Measurements from ENCODE around the gene CETN2.
"Not testable (repeated sequence)": the region's sequence is repeated elsewhere in the genome, so short reads cannot be mapped to it uniquely, and the experiment has no call there.

The CETN2 gene

DNA sequence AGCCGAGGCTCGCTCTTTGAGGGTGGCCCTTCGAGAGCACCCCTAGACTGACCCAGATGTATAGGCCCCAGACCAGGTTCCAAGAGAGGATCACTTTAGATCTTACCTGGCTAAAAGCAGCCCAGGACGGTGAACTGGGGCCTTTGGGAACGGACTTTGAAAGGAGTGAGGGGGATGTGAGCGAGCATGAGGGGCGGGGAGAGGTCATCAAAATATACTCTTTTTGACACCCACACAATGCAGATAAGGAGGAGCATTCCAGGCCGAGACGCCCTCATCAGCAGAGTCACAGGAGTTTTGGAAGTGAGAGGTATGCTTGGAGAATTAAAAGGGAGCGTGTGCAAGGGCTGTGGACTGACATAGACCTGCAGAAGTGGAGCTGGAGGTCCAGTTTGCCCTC lies 834 bp upstream of the CETN2 start:
- DNase-seq = no peak

DNA sequence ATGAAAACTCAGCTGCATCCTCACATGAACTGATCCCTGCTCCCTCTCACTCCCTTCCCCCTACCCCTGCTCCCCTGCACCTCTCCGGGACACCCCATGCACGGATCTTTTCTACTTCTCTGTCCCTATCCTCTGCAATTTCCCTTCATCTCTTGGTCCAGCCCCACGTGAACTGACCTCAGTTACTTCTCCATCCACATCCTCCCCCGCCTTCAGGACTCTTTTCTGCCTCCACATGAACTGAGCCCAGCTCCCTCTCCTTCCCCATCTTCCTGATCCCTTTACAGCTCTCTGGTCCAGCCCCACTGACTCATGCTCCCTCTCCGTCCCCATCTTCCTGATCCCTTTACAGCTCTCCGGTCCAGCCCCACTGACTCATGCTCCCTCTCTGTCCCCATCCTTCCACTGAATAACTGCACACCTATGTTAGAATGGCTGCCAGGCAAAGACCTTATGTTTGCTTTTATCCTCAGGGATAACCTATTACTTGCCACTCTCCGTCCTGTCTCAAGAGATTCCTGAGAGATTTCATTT lies 5.6 kb downstream of the CETN2 start:
- no peak for DNase-seq

DNA sequence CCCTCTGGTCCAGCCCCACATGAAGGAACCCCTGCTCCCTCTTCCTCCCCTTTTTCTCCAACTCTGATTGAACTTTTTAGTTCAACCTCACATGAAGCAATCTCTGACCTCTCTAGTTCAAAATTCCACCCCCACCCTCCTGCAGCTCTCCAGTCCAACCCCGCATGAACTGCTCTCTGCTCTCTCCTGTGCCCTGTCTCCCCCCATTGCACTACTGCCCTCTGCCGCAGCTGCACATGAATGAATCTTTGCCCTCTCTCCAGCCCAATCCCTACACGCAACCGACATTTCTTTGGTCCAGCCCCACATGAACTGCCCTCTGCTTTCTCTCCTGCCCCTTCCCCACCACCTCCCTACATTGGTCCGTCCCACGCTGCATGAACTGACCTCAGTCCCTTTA lies 6.9 kb downstream of the CETN2 start:
- no peak for DNase-seq

DNA sequence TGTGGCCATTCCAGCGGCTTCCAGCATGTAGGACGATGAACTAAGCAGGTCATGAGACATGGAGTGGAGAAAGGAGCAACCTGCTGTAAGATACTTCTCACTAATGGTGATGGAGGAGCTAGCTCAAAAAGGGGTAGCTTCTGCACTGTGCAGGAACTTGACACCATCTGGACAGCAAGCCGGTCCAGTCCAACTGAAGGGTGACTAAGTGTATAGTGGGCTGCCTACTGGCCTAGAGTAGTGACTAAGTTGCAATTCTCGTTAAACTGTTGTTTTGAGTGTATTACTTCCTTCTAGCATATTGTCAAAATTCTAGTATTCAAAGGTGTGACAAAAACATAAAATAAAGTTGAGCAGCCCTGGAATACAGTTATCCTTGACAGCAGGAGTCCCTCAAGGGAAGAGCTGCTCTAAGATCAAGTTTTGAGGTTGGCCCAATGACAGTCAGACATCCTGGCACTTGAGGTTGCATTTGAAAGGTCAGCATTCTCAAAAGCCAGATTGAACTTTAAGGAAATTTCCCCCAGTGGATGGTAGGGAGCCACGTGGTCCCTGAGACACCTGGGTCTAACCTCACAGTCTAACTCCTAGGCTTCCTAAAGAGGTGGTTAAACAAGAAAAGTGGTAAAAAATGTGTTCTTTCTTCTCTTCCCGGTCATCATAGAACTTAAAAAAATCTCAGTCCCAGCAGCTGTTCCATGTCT lies 8.0 kb downstream of the CETN2 start:
- no peak for DNase-seq

DNA sequence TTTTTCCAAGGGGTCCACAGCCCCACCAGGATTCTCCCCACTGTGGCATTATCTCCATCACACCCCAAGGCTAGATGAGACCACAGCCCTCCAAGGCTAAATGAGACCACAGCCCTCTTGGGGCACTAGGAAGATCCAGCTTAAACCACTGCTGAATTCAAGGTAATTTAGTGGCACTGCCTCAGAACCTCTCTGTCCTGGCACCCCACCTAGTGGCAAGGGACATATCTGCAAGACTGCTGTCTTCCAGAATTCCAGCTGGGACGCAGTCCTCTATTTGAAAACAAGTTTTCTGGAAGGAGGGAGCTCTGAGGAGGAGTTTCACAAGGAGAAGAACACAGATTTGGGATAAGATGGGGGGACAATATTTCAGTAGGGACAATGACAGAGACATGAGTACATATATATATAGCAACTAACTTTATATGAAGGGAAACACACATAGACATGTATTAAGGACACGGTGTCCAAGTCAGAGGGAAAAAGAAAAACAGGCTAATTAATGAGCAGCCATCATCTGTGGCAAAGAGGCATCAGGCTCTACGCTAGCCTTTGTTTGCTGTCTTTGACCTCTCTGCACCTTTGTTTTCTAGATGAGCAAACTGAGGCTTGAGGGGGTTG lies 9.3 kb downstream of the CETN2 start:
- peak; percentile 18 for DNase-seq

DNA sequence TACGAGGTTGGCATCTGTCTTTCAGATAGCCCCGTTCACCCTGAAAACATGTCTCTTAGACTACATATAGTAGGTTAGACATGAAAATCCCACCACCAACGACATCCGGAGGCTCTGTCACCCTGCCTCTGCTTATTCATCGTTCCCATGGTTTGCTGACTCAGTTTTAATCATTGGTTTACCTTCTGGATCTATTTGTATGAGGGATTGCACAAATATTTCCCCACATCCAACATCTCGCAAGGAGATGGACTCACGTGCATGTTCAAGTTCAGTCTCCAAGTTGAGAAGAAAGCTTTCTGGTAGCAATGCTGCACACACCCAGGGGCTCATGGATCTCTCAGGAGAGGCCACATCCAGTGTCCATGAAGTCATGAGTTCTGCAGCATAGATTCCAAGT lies 10.8 kb downstream of the CETN2 start:
- no peak for DNase-seq

DNA sequence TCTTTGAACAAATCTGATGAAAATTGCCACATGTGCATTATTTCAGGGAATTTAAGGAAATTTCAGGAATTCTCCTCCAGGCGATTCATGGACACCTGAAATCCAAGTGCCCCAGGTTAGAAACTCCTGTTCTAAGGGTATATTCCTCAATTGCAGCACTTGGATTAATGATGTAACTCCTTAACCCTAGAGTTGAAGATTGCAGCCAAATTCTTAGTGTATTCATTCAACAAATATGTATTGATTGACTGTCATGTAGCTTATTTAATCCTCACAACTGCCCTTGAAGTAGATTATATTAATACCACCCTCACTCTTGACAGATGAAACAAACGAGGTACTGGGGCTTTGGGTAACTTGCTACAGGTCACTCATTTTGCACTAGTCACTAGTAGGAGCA lies 11.3 kb downstream of the CETN2 start:
- no peak for DNase-seq

DNA sequence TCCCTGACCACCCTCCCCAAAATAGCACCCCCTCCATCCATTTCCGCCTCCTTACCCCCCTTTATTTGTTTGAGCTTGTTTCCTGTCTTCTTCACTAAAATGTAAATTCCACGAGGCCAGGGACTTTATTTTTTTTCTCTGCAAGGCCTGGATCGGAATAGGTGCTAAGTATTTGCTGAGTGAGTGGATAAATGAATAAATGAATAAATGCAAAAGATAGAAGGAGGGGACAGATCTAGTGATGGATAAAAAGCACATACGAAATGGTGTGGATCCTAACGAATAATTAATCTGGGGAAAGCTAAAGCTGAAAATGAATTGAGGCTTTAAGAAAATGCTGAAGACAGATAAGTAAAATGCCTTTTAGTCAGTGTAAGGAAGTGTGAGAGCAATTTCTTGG lies 12.2 kb downstream of the CETN2 start:
- DNase-seq = no peak

DNA sequence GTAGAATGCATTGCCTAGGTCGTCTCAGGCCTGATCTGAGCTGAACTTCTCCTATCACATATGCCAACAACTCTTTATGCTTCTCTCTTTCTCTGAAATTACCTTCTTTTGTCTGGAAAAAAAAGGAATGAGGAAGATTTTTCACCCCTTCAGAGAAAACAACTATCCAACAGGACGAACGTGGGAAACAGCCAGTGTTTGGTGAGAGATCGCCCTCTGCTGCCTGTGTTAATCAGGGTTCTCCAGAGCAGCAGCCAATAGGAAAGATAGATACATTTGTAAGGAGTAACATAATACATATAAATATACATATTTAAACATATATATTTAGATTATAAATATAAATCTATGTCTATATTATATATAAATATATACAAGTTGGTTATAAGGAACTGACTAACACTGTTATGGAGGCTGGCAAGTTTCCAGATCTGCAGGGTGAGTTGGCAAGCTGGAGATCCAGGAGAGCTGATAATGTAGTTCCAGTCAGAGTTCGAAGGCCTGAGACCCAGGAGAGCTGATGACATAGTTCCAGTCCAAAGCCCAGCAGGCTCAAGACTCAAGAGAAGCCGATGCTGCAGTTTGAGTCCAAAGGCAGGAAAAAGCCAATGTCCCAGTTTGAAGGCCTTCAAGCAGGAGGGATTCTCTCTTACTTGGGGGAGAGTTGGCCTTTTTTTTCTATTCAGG lies 13.3 kb downstream of the CETN2 start:
- peak; percentile 23 for DNase-seq

DNA sequence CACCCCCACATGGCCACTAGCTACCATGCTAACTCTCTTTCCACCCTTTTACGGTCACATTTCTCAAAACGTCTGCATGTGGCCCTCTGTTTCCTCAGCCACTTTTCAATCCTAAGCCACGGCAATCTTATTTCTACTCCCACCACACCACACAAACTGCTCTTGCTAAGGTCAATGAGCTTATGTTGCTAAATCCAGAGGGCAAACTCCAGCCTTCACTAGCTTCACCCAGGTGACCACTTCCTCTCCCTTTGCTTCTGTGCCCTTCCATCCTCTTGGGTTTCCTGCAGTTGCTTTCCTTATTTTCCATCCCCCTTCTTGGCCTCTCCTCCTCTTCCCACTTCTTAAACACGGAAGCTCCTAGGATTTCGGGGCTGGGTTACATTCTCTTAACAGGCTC lies 16.5 kb downstream of the CETN2 start:
- DNase-seq = no peak

DNA sequence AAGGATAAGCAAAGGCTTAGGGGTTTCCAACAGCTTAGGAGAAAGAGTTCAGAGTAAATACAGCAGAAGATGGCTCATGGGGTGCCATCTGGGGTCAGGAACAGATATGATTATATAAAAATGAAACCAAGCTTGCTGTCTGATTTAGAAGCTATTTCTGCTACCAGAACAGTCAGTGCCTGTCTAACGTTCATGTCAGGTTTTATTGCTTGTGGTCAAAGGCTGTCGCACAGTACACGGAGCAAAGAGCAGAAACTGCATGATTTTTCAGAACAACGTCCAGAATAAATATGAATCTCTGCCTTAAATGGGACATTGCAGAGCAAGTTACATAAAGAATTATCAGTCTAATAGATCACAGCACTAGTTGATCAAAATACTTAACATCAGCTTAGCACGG lies 17.4 kb downstream of the CETN2 start:
- no peak for DNase-seq

DNA sequence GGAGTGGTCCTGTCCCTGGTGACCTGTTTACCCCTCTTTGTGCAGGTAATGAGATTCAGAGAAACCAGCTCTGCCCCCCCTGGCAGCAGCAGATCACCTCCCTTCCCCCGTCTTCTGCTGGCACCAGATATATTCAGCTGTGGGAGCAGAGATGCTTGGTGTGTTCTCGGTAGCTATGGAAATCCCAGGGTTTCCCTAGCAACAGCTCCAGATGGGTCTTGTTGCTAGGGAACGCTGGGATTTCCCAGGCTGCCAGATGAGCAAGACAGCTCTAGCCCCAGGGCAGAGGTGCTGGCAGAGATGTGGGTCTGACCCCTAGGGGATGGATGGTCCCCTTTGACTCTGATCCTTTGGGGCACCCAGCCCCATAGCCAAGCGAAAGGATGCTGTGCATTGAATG lies 20.2 kb downstream of the CETN2 start:
- no peak for DNase-seq

DNA sequence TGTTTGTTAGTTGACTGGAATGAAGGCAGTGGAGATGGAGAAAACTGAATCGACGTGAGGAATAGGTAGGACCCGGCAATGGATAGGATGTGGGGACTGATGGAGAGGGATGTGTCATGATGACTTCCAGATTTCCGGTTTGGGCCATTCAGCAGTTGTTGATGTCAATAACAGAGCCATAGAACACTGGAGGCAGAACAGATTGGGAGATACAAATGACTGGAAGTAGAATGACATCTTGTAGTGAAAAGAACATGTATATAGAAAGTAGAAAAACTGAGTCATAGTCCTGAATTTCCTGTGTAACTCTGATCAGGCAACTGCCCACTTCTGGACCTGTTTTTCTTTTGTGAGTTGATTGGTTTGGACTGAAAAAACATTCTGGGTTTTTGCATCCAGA lies 24.5 kb downstream of the CETN2 start:
- no peak for DNase-seq

DNA sequence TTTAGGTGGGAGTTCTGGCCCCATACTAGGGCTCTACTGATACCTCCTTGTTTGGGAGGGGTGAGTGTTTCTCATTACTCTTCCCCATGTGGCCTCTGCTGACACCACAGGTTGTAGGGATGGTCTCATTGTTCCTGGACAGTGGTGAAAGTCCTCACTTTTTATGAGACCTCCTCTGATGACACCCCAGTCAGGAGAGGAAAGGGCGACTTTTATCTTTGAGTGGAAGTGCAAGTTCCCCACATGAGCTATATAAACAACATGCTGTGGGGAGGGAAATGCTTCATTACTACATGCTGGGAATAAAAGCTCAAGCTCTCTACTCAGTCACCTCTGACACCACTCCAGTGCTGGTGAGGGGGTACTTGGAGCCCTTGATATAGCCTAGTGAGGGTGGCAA lies 31.6 kb downstream of the CETN2 start:
- no peak for DNase-seq

DNA sequence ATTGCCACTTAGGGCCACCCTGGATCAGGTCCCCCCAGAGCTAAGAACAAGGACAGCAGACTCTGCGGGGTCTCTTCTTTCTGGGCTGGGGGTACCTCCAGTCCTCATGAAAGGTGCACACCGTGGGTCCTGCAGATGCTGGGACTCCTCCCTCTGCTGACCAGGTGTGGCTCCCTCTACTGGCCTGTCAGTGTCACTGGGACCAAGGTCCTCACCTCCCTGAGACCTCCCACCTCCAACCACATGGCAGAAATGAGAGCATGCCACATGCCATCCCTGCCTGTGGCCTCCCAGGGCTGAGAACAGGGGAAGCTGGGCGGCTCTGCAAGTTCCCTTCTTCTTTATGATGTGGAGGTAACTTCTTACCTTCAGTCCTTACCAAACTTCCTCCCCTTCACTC lies 43.5 kb downstream of the CETN2 start:
- not testable (repeated sequence) for DNase-seq

All from activated CD4-positive, alpha-beta T cell treated with anti-CD3 and anti-CD28 coated beads for 48 hours (primary cell).